ENCODE measurements around the gene SCAF11.
"Not testable (repeated sequence)": the region's sequence is repeated elsewhere in the genome, so short reads cannot be mapped to it uniquely, and the experiment has no call there.

Gene SCAF11, protein sequence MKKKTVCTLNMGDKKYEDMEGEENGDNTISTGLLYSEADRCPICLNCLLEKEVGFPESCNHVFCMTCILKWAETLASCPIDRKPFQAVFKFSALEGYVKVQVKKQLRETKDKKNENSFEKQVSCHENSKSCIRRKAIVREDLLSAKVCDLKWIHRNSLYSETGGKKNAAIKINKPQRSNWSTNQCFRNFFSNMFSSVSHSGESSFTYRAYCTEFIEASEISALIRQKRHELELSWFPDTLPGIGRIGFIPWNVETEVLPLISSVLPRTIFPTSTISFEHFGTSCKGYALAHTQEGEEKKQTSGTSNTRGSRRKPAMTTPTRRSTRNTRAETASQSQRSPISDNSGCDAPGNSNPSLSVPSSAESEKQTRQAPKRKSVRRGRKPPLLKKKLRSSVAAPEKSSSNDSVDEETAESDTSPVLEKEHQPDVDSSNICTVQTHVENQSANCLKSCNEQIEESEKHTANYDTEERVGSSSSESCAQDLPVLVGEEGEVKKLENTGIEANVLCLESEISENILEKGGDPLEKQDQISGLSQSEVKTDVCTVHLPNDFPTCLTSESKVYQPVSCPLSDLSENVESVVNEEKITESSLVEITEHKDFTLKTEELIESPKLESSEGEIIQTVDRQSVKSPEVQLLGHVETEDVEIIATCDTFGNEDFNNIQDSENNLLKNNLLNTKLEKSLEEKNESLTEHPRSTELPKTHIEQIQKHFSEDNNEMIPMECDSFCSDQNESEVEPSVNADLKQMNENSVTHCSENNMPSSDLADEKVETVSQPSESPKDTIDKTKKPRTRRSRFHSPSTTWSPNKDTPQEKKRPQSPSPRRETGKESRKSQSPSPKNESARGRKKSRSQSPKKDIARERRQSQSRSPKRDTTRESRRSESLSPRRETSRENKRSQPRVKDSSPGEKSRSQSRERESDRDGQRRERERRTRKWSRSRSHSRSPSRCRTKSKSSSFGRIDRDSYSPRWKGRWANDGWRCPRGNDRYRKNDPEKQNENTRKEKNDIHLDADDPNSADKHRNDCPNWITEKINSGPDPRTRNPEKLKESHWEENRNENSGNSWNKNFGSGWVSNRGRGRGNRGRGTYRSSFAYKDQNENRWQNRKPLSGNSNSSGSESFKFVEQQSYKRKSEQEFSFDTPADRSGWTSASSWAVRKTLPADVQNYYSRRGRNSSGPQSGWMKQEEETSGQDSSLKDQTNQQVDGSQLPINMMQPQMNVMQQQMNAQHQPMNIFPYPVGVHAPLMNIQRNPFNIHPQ (N-terminal part only)

GRCh38 chr12:45990468-45991283 is at the start of gene SCAF11:
Gene SCAF11 (minus strand): TSS chr12:45990574. CDS start chr12:45964167, 26,407 bp downstream.
- DNase-seq = peak; percentile 100

DNA sequence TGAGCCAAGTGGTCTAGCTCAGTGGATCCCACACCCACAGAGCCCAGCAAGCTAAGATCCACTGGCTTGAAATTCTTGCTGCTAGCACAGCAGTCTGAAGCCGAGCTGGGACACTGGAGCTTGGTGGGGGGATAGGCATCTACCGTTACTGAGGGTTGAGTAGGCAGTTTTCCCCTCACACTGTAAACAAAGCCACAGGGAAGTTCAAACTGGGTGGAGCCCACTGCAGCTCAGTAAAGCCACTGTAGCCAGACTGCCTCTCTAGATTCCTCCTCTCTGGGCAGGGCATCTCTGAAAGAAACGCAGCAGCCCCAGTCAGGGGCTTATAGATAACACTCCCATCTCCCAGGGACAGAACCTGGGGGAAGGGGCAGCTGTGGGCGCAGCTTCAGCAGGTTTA is 46.7 kb upstream of the SCAF11 start:
- not testable (repeated sequence) for DNase-seq

DNA sequence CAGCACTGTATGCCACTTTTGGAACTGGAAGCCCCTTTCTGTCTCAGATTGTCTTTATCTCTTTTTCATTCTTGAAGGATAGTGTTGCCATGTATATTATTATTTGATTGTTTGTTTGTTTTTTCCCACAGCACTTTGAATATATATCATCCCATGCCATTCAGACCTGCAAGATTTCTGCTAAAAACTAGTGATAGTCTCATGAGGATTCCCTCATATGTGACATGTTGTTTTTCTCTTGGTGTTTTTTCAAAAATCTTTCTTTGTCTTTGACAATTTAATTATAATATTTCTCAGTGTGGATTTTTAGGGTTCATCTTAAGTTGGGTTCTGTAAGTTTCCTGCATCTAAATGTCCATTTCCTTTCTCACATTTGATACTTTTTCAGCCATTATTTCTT is 36.8 kb upstream of the SCAF11 start:
- DNase-seq = no peak

DNA sequence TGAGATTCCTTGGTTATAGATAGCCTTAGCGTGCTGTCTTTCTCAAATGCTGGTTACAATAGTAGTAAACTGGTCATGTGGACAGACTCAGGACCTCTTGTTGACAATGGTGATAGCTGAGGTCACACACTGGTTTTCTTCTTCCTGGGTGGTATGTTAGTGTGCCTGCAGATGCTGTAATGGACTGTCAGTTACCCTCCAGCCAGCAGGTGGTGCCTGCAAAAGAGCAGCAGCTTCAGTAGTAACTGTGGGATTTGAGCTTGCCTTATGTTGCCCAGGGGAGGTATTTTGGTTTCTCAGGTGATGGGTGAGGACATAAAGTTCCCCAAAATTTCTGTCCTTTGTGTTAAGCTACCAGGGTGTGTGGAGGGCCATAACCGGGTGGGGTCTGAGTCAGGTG is 33.7 kb upstream of the SCAF11 start:
- DNase-seq = no peak

DNA sequence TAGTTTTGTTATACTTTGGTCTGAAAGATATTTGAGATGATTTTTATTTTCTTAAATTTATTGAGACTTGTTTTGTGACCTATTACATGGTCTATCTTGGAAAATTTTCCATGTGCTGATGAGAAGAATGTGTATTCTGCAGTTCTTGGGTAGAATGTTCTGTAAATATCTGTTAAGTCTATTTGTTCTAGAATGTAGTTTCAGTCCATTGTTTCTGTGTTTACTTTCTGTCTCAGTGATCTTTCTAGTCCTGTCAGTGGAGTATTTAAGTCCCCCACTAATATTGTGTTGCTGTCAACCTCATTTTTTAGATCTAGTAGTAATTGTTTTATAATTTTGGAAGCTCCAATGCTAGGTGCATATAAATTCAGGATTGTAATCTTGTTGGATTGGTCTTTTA is 30.4 kb upstream of the SCAF11 start:
- DNase-seq = no peak

GRCh38 chr12:46018712-46019111 is 28.3 kb upstream of the SCAF11 start:
- DNase-seq = not testable (repeated sequence)

DNA sequence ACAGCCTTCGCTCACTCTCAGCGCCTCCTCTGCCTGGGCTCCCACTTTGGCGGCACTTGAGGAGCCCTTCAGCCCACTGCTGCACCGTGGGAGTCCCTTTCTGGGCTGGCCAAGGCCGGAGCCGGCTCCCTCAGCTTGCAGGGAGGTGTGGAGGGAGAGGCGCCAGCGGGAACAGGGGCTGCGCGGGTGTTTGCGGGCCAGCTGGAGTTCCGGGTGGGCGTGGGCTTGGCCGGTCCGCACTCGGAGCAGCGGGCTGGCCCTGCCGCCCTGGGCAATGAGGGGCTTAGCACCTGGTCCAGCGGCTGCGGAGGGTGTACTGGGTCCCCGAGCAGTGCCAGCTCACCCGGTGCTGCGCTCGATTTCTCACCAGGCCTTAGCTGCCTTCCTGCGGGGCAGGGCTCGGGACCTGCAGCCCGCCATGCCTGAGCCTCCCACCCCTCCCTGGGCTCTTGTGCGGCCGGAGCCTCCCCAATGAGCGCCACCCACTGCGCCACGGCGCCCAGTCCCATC is 27.5 kb upstream of the SCAF11 start:
- DNase-seq = not testable (repeated sequence)

DNA sequence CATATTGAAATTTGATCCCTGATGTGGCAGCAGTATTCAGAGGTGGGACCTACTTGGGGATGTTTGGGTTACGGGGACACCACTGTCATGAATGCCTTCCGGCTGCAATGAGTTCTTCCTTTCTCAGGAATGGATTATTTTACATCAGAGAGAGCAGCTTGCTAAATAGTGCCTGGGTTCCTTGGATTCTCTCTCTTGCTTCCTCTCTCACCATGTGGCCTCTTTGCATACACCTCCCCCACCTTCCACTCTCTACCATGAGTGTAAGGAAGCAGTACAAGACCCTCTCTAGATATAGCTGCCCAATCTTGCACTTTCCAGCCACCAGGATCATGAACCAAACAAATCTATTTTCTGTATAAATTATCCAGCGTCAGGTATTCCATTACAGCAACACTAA is 15.4 kb upstream of the SCAF11 start:
- DNase-seq = no peak

GRCh38 chr12:46005151-46005797 is 14.9 kb upstream of the SCAF11 start:
- no peak for DNase-seq

GRCh38 chr12:46004715-46005114 is 14.3 kb upstream of the SCAF11 start:
- DNase-seq = no peak

GRCh38 chr12:46000076-46000475 is 9.7 kb upstream of the SCAF11 start:
- DNase-seq = not testable (repeated sequence)

- DNase-seq = no peak
Measured at GRCh38 chr12:45994736-45995135, 4.4 kb upstream of the SCAF11 start.

DNA sequence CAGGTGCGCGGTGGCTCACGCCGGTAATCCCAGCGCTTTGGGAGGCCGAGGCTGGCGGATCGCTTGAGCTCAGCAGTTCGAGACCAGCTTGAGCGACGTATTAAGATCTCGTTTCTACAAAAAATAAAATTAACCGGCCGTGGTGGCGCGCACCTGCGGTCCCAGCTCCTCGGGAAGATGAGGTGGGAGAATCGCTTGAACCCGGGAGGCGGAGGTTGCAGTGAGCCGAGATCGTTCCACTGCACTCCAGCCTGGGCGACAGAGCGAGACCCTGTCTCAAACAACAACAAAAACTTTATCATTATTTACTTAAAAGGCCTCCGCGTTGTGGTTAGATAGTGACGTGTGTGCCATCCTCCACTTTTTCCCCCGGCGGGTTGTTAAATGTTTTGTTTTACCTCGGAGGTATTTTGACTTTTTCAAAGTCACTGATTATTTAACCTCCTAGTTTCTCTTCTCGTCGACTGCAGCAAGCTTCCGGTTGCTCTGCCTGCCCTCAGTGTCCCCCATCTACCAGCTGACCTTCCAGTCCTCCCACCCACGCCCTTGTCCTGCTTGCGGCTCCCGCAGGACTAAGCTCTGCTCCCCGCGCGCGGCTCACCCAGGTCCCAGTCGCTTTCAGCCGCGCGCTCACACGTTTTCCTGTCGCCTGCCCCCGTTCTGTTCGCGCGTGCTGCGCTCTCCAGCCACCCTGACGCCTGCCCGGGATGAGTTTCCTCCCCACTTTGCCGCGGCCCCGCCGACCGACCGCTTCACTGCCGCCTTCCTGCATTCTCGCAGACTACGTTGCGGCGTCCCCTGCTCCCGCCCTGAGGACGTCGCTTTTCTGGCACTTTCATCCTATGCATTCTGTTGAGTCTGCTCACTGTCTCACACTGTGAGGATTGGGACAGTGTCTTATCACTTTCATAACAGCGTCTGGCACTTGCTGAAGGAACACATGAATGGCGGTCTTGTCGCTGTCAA is 1.2 kb upstream of the SCAF11 start:
- peak; percentile 76 for DNase-seq

DNA sequence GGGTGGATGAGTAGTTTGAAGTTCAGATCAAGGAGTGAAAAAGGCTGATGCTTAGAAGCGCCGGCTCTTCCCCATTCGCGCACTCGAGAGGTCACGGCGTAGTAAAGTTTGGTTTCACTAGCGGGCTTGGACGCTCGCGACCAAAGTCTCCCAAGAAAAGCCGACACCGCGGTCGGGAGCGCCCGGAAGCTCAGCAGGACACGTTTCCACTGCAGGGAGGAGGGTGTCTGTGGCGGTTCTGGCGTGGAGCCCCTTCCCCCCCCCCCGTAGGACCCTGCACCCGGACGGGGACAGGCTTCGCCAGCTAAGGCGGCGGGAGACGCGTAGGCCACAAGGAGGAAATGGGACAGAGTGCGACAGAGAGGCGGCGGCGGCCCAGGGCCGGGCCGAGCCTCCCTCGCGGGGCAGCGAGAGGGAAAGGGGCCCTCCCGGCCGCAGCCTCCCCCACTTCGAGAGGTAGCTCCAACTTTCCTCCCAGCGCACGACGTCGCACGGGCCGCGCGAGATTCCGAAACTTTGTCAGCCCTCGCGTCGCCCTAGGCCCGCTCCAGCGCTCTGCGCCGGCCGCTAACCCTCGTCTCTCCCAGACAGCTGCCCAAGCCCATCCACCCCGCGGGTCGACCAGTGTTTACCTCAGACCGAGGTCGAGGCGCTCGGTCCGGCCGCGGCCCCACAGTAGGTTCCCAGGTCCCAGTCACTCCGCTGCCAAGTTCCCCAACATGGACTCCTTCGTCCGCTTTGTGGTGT is 480 bp downstream of the SCAF11 start:
- DNase-seq = peak; percentile 61

- peak; percentile 1 for DNase-seq
Measured at GRCh38 chr12:45989287-45989686, 1.1 kb downstream of the SCAF11 start.

DNA sequence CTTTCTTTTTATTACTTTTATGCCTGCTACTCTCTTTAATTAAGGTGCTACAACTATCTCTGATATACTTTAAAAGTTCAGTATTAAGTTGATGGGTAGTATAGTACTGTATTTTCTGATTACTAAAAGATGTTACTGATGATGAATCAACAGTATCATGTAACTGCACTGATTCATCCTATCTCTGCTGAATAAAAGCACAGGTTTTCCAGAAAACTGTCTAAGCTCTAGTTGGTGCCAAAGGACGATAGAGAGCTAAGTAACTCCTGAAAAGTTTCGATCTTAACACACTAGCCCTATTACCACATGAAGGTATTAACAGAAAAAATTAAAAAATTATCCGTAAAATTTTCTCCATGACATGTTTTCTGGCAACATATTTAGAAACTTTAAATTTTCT is 2.1 kb downstream of the SCAF11 start:
- DNase-seq = peak; percentile 66

DNA sequence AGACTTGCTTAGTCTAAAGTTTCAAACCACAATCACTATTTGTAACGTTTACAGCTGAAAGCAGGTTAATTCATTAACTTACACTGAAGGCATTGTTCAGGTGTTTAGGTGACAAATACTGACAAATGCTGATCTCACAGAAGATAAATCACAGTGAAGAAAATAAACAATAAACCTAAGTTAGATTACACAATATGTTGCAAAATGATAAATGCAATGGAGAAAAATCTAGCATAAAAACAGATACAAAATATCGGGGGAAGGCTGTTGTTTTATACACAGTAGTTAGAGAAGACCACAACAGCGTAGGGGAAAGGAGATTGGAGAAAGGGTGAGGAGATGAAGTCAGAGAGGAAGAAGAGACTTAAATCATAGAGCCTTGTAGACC is 3.0 kb downstream of the SCAF11 start:
- DNase-seq = no peak

DNA sequence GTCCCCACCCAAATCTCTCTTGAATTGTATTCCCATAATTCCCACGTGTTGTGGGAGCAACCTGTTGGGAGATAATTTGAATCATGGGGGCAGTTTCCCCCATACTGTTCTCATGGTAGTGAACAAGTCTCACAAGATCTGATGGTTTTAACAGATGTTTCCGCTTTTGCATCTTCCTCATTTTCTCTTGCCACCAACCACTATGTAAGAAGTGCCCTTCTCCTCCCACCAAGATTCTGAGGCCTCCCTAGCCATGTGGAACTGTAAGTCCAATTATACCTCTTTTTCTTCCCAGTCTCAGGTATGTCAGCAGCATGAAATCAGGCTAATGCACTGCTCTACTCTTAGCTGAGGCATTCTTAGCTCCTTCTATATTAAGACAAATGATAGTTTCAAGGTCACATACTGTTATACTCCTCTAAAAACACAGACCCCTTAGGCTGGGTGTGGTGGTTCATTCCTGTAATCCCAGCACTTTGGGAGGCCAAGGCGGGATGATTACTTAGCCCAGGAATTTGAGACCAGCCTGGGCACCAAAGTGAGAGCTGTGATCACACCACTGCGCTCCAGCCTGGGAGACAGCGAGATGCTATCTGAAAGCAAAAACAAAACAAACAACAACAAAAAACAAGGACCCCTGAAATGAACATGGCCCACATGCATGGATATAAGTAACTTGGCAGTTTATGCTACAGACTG is 3.6 kb downstream of the SCAF11 start:
- peak; percentile 28 for DNase-seq
